Ovary (tissue), 3 donors: ENCODE data around the gene MAPKAP1.

Experiments
- CTCF ChIP-seq, 3 donors: fragments of 450-650 bp in 2 of 3; fragments of 200-600 bp in 1 of 3; IDR thresholded peaks; one replicate each; pipeline versions ENCODE4 v1.5.1 to v1.8.0; 2016 to 2022; ENCODE audit warnings: antibody characterized with exemption in 3 of 3, mild to moderate bottlenecking in 1 of 3
- EP300 ChIP-seq: sonication (generic); formaldehyde crosslinking; IDR thresholded peaks from one replicate; pipeline ENCODE4 v1.6.1; 2017; ENCODE audit warnings: antibody characterized with exemption
- POLR2A ChIP-seq: fragments of 450-650 bp; IDR thresholded peaks from one replicate; pipeline ENCODE4 v1.6.1; 2017; ENCODE audit warnings: antibody characterized with exemption, mild to moderate bottlenecking, moderate library complexity
- donor health status: DM: no; HTN: no; CAD: no.

- TF ChIP-seq CTCF (IDR thresholded peaks at IDR 0.05) (no peak), POLR2A (no peak), EP300 (no peak)
Observed at GRCh38 chr9:125436613-125437443, 270.2 kb downstream of the MAPKAP1 start.
